ENCODE results near the gene TIMMDC1. TPM values are rescaled to one million over a fixed set of nuclear protein-coding genes. Genes with fewer than 3 reads are reported as not detected.

TIMMDC1 gene
- total RNA-seq, 1 experiment from 2014 or later, result 121 TPM

GRCh38 chr3:119457246-119457645 lies 41.1 kb upstream of the TIMMDC1 start:
- ChIA-PET CTCF (no interaction called here), POLR2A (interaction anchor here (0.8 kb wide), 1 partner anchor 41 kb away, joined by 3 read pairs; the partner anchor contains the start of gene TIMMDC1), RAD21 (ENCODE audit: low non-redundant PET in 1 of 2, low total read pairs in 2 of 2, uncharacterized antibody in 2 of 2, unreplicated experiment in 2 of 2) (no interaction called here)
- intact Hi-C loops (cut with micrococcal nuclease), result no loop called here
- Histone ChIP-seq H3K9me3 (ENCODE audit: control insufficient read depth in 1 of 2, insufficient read depth in 1 of 2, low read depth in 1 of 2, low read length in 2 of 2) (no peaks in the 10 kb centered on the region), H3K27me3 (ENCODE audit: insufficient read depth, low read length) (no peaks in the 10 kb centered on the region), H3K9me2 (ENCODE audit: insufficient read depth) (no peaks in the 10 kb centered on the region), H2AFZ (ENCODE audit: low read depth, low read length, poor library complexity, severe bottlenecking) (no peak overlapping the region), H3K79me2 (ENCODE audit: insufficient read depth, low read length) (peaks cover 64% of the 10 kb centered on the region), H3K4me2 (ENCODE audit: low read length) (no peak overlapping the region), H3K36me3 (ENCODE audit: control insufficient read depth in 1 of 2, insufficient read depth in 2 of 2, low read length in 2 of 2) (peaks cover 34 to 57% of the 10 kb centered on the region in 2 experiments), H3K4me1 (ENCODE audit: control insufficient read depth in 1 of 2, insufficient read depth in 2 of 2, low read length in 2 of 2) (peaks cover 4 to 5% of the 10 kb centered on the region in 2 experiments; a peak in 3 of 4 replicates), H3K27ac (ENCODE audit: low read depth, low read length) (no peak overlapping the region), H3K4me3 (replicated peaks in 1 of 2; ENCODE audit: low read depth in 1 of 2, low read length in 2 of 2) (no peak overlapping the region), H3K9ac (ENCODE audit: low read length) (no peak overlapping the region), H4K20me1 (ENCODE audit: insufficient read depth) (no peaks in the 10 kb centered on the region)
- DNase-seq (ENCODE audit: low read depth, low spot score) (no peak), ATAC-seq (no peak)
- TF ChIP-seq CBX3 (IDR thresholded peaks at IDR 0.05; ENCODE audit: low read depth), result no peak
- TF ChIP-seq, protein P1, sequence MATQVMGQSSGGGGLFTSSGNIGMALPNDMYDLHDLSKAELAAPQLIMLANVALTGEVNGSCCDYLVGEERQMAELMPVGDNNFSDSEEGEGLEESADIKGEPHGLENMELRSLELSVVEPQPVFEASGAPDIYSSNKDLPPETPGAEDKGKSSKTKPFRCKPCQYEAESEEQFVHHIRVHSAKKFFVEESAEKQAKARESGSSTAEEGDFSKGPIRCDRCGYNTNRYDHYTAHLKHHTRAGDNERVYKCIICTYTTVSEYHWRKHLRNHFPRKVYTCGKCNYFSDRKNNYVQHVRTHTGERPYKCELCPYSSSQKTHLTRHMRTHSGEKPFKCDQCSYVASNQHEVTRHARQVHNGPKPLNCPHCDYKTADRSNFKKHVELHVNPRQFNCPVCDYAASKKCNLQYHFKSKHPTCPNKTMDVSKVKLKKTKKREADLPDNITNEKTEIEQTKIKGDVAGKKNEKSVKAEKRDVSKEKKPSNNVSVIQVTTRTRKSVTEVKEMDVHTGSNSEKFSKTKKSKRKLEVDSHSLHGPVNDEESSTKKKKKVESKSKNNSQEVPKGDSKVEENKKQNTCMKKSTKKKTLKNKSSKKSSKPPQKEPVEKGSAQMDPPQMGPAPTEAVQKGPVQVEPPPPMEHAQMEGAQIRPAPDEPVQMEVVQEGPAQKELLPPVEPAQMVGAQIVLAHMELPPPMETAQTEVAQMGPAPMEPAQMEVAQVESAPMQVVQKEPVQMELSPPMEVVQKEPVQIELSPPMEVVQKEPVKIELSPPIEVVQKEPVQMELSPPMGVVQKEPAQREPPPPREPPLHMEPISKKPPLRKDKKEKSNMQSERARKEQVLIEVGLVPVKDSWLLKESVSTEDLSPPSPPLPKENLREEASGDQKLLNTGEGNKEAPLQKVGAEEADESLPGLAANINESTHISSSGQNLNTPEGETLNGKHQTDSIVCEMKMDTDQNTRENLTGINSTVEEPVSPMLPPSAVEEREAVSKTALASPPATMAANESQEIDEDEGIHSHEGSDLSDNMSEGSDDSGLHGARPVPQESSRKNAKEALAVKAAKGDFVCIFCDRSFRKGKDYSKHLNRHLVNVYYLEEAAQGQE (IDR thresholded peaks at IDR 0.05; ENCODE audit: low read depth), result no peak
- TF ChIP-seq TCF7L2 (IDR thresholded peaks at IDR 0.05; ENCODE audit: borderline replicate concordance, extremely low read depth, insufficient read depth, insufficient read length), result no peak
- no peak for TF ChIP-seq EZH2 (IDR thresholded peaks at IDR 0.05)
- no peak for TF ChIP-seq SP1 (IDR thresholded peaks at IDR 0.05; ENCODE audit: low read depth)
- no peak for TF ChIP-seq RAD21 (IDR thresholded peaks at IDR 0.05; ENCODE audit: low read depth)
- TF ChIP-seq ZBTB33 (IDR thresholded peaks at IDR 0.05; ENCODE audit: extremely low read depth, insufficient replicate concordance, low read length), result no peak
- TF ChIP-seq, protein P2, sequence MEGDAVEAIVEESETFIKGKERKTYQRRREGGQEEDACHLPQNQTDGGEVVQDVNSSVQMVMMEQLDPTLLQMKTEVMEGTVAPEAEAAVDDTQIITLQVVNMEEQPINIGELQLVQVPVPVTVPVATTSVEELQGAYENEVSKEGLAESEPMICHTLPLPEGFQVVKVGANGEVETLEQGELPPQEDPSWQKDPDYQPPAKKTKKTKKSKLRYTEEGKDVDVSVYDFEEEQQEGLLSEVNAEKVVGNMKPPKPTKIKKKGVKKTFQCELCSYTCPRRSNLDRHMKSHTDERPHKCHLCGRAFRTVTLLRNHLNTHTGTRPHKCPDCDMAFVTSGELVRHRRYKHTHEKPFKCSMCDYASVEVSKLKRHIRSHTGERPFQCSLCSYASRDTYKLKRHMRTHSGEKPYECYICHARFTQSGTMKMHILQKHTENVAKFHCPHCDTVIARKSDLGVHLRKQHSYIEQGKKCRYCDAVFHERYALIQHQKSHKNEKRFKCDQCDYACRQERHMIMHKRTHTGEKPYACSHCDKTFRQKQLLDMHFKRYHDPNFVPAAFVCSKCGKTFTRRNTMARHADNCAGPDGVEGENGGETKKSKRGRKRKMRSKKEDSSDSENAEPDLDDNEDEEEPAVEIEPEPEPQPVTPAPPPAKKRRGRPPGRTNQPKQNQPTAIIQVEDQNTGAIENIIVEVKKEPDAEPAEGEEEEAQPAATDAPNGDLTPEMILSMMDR (IDR thresholded peaks at IDR 0.05 in 2 of 3, conservative IDR thresholded peaks at IDR 0.05 in 1 of 3; ENCODE audit: borderline replicate concordance in 1 of 3, insufficient read depth in 1 of 3, low read depth in 2 of 3, low read length in 2 of 3), result no peak
- no TSS peak for BruUV-seq (replicated peaks)
